H1 (cell line): ENCODE data around the gene PPFIA2. TPM values are rescaled to one million over a fixed set of nuclear protein-coding genes. Genes with fewer than 3 reads are reported as not detected.
A peak's percentile ranks its signal among the peaks of the same experiment; 100 is the strongest.

ENCODE experiments used
- EZH2 ChIP-seq: fragments of 200-600 bp; sonication (generic); IDR thresholded peaks from 2 replicates; pipeline ENCODE4 v1.7.1; 2012; ENCODE audit warnings: low read depth, mild to moderate bottlenecking, moderate library complexity, low read length, inconsistent platforms; ENCODE audit not compliant: severe bottlenecking
- HDAC6 ChIP-seq: IDR thresholded peaks from one replicate; pipeline ENCODE4 v1.7.1; 2012; ENCODE audit warnings: low read depth, mild to moderate bottlenecking, inconsistent platforms, low read length, moderate library complexity
- KDM1A ChIP-seq: fragments of 200-600, 300-600 bp; sonication (generic); IDR thresholded peaks from 2 replicates; pipeline ENCODE4 v1.7.1; 2016; ENCODE audit warnings: mild to moderate bottlenecking, low read length, borderline replicate concordance
- POLR2A ChIP-seq, 2 experiments: IDR thresholded peaks; 1 replicate in 1 of 2; 2 replicates in 1 of 2; pipeline ENCODE4 v1.6.1; 2011; ENCODE audit warnings: low read depth in 2 of 2, low read length in 2 of 2, mild to moderate bottlenecking in 2 of 2; ENCODE audit errors: control extremely low read depth in 1 of 2
- SIRT6 ChIP-seq: IDR thresholded peaks from one replicate; pipeline ENCODE4 v1.7.1; 2012; ENCODE audit warnings: low read length, inconsistent platforms
- polyA plus RNA-seq, 7 experiments: library from polyadenylated mRNA; depleted of rRNA in 3 of 7; stranded (reverse) in 5 of 7; unstranded in 2 of 7; fragments of >200 nt in 5 of 7; fragments of 200-250 nt in 2 of 7; gene quantifications; 1 replicate in 5 of 7; 2 replicates in 1 of 7; 4 replicates in 1 of 7; pipeline versions ENCODE4 v1.2.1 to v1.2.3, GENCODE V29; 2011 to 2013; ENCODE audit warnings: missing spikeins in 2 of 7, mixed read lengths in 2 of 7
- total RNA-seq: library from RNA; stranded (reverse); fragmentation: NEBNext Ultra II Directional; extraction: Animal tissue kit (Norgen Biotek cat#: 25700); gene quantifications from 2 replicates; pipeline ENCODE4 v1.2.1, GENCODE V29; 2021
- TF ChIP-seq, protein P1 (sequence below): fragments of 300-600 bp; sonication (generic); IDR thresholded peaks from 2 replicates; pipeline ENCODE4 v1.7.1; 2012; ENCODE audit warnings: low read length, moderate library complexity, mild to moderate bottlenecking, inconsistent platforms; ENCODE audit not compliant: insufficient replicate concordance

The PPFIA2 gene
- total and polyA plus RNA-seq, 2 of the 8 experiments (the other 6 are each of a cell fraction or from before 2014, with no cell fraction given), result 1.2 to 1.8 TPM

DNA sequence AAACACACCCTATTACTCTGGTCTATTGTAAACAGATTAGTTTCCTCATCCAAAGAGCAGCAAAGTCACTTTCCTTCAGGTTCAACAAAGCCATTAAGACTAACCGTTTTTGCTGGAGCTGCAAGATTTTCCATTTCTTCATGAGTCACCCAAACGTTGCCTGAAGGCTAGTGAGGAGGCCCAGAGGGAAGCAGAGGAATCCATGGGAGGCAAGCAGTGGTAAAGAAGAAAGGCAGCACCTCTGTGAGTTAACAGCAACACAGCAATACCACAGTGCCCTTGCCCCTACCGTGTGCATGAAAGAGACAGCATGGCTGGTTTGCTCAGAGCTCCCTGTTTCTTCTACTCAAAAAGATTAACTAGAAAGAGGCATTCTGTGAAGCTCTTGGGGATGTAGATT lies 475.0 kb downstream of the PPFIA2 start (continued):
- TF ChIP-seq, protein P1, sequence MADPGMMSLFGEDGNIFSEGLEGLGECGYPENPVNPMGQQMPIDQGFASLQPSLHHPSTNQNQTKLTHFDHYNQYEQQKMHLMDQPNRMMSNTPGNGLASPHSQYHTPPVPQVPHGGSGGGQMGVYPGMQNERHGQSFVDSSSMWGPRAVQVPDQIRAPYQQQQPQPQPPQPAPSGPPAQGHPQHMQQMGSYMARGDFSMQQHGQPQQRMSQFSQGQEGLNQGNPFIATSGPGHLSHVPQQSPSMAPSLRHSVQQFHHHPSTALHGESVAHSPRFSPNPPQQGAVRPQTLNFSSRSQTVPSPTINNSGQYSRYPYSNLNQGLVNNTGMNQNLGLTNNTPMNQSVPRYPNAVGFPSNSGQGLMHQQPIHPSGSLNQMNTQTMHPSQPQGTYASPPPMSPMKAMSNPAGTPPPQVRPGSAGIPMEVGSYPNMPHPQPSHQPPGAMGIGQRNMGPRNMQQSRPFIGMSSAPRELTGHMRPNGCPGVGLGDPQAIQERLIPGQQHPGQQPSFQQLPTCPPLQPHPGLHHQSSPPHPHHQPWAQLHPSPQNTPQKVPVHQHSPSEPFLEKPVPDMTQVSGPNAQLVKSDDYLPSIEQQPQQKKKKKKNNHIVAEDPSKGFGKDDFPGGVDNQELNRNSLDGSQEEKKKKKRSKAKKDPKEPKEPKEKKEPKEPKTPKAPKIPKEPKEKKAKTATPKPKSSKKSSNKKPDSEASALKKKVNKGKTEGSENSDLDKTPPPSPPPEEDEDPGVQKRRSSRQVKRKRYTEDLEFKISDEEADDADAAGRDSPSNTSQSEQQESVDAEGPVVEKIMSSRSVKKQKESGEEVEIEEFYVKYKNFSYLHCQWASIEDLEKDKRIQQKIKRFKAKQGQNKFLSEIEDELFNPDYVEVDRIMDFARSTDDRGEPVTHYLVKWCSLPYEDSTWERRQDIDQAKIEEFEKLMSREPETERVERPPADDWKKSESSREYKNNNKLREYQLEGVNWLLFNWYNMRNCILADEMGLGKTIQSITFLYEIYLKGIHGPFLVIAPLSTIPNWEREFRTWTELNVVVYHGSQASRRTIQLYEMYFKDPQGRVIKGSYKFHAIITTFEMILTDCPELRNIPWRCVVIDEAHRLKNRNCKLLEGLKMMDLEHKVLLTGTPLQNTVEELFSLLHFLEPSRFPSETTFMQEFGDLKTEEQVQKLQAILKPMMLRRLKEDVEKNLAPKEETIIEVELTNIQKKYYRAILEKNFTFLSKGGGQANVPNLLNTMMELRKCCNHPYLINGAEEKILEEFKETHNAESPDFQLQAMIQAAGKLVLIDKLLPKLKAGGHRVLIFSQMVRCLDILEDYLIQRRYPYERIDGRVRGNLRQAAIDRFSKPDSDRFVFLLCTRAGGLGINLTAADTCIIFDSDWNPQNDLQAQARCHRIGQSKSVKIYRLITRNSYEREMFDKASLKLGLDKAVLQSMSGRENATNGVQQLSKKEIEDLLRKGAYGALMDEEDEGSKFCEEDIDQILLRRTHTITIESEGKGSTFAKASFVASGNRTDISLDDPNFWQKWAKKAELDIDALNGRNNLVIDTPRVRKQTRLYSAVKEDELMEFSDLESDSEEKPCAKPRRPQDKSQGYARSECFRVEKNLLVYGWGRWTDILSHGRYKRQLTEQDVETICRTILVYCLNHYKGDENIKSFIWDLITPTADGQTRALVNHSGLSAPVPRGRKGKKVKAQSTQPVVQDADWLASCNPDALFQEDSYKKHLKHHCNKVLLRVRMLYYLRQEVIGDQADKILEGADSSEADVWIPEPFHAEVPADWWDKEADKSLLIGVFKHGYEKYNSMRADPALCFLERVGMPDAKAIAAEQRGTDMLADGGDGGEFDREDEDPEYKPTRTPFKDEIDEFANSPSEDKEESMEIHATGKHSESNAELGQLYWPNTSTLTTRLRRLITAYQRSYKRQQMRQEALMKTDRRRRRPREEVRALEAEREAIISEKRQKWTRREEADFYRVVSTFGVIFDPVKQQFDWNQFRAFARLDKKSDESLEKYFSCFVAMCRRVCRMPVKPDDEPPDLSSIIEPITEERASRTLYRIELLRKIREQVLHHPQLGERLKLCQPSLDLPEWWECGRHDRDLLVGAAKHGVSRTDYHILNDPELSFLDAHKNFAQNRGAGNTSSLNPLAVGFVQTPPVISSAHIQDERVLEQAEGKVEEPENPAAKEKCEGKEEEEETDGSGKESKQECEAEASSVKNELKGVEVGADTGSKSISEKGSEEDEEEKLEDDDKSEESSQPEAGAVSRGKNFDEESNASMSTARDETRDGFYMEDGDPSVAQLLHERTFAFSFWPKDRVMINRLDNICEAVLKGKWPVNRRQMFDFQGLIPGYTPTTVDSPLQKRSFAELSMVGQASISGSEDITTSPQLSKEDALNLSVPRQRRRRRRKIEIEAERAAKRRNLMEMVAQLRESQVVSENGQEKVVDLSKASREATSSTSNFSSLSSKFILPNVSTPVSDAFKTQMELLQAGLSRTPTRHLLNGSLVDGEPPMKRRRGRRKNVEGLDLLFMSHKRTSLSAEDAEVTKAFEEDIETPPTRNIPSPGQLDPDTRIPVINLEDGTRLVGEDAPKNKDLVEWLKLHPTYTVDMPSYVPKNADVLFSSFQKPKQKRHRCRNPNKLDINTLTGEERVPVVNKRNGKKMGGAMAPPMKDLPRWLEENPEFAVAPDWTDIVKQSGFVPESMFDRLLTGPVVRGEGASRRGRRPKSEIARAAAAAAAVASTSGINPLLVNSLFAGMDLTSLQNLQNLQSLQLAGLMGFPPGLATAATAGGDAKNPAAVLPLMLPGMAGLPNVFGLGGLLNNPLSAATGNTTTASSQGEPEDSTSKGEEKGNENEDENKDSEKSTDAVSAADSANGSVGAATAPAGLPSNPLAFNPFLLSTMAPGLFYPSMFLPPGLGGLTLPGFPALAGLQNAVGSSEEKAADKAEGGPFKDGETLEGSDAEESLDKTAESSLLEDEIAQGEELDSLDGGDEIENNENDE, result no peak
- TF ChIP-seq SIRT6 (no peak), HDAC6 (no peak), EZH2 (no peak), POLR2A (IDR thresholded peaks at IDR 0.05; ENCODE audit: control extremely low read depth in 1 of 2, low read depth in 2 of 2, low read length in 2 of 2) (no peak), KDM1A (peak; percentile 78; the same call in 1 of the 2 replicates)
